Measurements from ENCODE around the gene CTTNBP2. TPM values are rescaled to one million over a fixed set of nuclear protein-coding genes. Genes with fewer than 3 reads are reported as not detected.

The CTTNBP2 gene
- total RNA-seq, 1 experiment from 2014 or later: 17.6 TPM

DNA sequence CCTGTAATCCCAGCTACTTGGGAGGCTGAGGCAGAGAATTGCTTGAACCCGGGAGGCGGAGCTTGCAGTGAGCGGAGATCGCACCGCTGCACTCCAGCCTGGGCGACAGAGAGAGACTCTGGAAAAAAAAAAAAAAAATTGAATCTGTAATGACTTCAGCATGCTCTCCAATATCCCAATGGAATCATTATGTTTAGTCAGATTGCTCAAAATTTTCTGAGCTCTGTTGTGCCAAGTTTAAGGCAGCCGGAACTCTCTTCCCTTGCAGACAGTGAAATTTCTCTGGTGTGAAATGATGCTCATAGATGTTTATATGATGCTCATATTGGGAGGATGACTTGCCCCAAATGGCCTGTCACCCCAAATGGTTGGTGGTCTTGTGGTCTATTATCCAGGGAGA lies 180.9 kb downstream of the CTTNBP2 start:
- no peaks in the 10 kb centered on the region for H3K9me3 Mint-ChIP-seq
- no peaks in the 10 kb centered on the region for H3K4me1 Mint-ChIP-seq
- H3K4me2 ChIP-seq (ENCODE audit: insufficient read depth, insufficient read length, low read length): no peak overlapping the region
- no peak overlapping the region for H2BK5ac ChIP-seq (ENCODE audit: insufficient read length, low read length)
- no peaks in the 10 kb centered on the region for H3K23me2 ChIP-seq (ENCODE audit: insufficient read length, low read depth, low read length, poor library complexity, severe bottlenecking)
- no peak overlapping the region for H2AK5ac ChIP-seq (ENCODE audit: insufficient read length, low read length)
- H3K27me3 Mint-ChIP-seq (ENCODE audit: low read depth): no peaks in the 10 kb centered on the region
- H3K18ac ChIP-seq (ENCODE audit: insufficient read length, low read depth, low read length): no peak overlapping the region
- no peaks in the 10 kb centered on the region for H3K79me2 ChIP-seq (ENCODE audit: insufficient read depth, low read length)
- WGBS (ENCODE audit: extremely low coverage, insufficient read length, low lambda C conversion rate): no CpG with 5 or more reads among the region's 7 CpGs
- H3K79me1 ChIP-seq (ENCODE audit: insufficient read depth, low read depth, low read length, poor library complexity, severe bottlenecking): no peaks in the 10 kb centered on the region
- no peak overlapping the region for H4K91ac ChIP-seq (ENCODE audit: insufficient read length, low read depth, low read length)
- H3K27me3 ChIP-seq (ENCODE audit: insufficient read depth, low read length): no peaks in the 10 kb centered on the region
- H3K4me1 ChIP-seq (ENCODE audit: insufficient read depth, low read length): no peaks in the 10 kb centered on the region
- no peak overlapping the region for H3T11ph ChIP-seq (ENCODE audit: low read length)
- no peak overlapping the region for H2BK20ac ChIP-seq (ENCODE audit: low read depth, low read length, poor library complexity, severe bottlenecking)
- no peaks in the 10 kb centered on the region; a peak in 1 of 7 replicates for H3K36me3 Mint-ChIP-seq (ENCODE audit: insufficient read depth in 1 of 3, low read depth in 3 of 3)
- no peak overlapping the region for H2BK15ac ChIP-seq (ENCODE audit: low read depth, low read length)
- H3K4me3 Mint-ChIP-seq: no peak overlapping the region
- H3K27ac ChIP-seq (ENCODE audit: insufficient read length, low read depth, low read length): no peak overlapping the region
- TF ChIP-seq, protein P1, sequence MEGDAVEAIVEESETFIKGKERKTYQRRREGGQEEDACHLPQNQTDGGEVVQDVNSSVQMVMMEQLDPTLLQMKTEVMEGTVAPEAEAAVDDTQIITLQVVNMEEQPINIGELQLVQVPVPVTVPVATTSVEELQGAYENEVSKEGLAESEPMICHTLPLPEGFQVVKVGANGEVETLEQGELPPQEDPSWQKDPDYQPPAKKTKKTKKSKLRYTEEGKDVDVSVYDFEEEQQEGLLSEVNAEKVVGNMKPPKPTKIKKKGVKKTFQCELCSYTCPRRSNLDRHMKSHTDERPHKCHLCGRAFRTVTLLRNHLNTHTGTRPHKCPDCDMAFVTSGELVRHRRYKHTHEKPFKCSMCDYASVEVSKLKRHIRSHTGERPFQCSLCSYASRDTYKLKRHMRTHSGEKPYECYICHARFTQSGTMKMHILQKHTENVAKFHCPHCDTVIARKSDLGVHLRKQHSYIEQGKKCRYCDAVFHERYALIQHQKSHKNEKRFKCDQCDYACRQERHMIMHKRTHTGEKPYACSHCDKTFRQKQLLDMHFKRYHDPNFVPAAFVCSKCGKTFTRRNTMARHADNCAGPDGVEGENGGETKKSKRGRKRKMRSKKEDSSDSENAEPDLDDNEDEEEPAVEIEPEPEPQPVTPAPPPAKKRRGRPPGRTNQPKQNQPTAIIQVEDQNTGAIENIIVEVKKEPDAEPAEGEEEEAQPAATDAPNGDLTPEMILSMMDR (conservative IDR thresholded peaks at IDR 0.05): no peak
- H3K14ac ChIP-seq (ENCODE audit: insufficient read depth, low read length): no peak overlapping the region
- no peak overlapping the region; a peak in 1 of 7 replicates for H3K27ac Mint-ChIP-seq
- H2AFZ ChIP-seq (ENCODE audit: low read length): no peak overlapping the region
- H3K23ac ChIP-seq (ENCODE audit: insufficient read length, low read depth, low read length): no peak overlapping the region
- H2BK120ac ChIP-seq (ENCODE audit: low read depth, low read length, poor library complexity, severe bottlenecking): no peak overlapping the region
- H3K9ac ChIP-seq (ENCODE audit: extremely low read depth, insufficient read length, low read length): no peak overlapping the region
- H3K9me3 ChIP-seq (ENCODE audit: control insufficient read depth, low read depth, low read length): no peaks in the 10 kb centered on the region
- no peak for DNase-seq
- H4K20me1 ChIP-seq (ENCODE audit: control insufficient read depth, insufficient read depth, insufficient read length): no peaks in the 10 kb centered on the region
- no peak overlapping the region for H3K4ac ChIP-seq (ENCODE audit: low read depth, low read length)
- no peak overlapping the region for H3K56ac ChIP-seq (ENCODE audit: insufficient read length, low read depth, low read length)
- no peak overlapping the region for H4K8ac ChIP-seq (replicated peaks; ENCODE audit: insufficient read length, low read depth, low read length)
- H4K5ac ChIP-seq (ENCODE audit: insufficient read length, low read depth, low read length): no peak overlapping the region
- no peak overlapping the region for H2BK12ac ChIP-seq (ENCODE audit: insufficient read length, low read depth, low read length)
